Mesenchymal stem cell (in vitro differentiated cells and primary cell): ENCODE measurements around the gene SULT4A1.

Experiments used
- DNase-seq: peaks from one replicate; pipeline ENCODE4 v3.0.0-alpha.2; 2013
- H2AFZ ChIP-seq: one replicate; pipeline ENCODE4 v1.6.1; 2013; ENCODE audit warnings: low read depth, mild to moderate bottlenecking, control low read depth, inconsistent platforms, low read length, moderate library complexity
- H2AK5ac ChIP-seq: 2 replicates; pipeline ENCODE4 v1.6.1; 2013; ENCODE audit warnings: low read length, moderate library complexity, mild to moderate bottlenecking, inconsistent platforms; ENCODE audit not compliant: severe bottlenecking
- H2BK120ac ChIP-seq: one replicate; pipeline ENCODE4 v1.6.1; 2013; ENCODE audit warnings: low read depth, mild to moderate bottlenecking, inconsistent platforms, low read length, moderate library complexity
- H2BK12ac ChIP-seq, 2 experiments: one replicate each; pipeline ENCODE4 v1.6.1; 2013; ENCODE audit warnings: inconsistent platforms in 2 of 2, low read length in 2 of 2, mild to moderate bottlenecking in 2 of 2, moderate library complexity in 2 of 2, control low read depth in 1 of 2
- H2BK15ac ChIP-seq: one replicate; pipeline ENCODE4 v1.6.1; 2013; ENCODE audit warnings: mild to moderate bottlenecking, low read depth, inconsistent platforms; ENCODE audit not compliant: poor library complexity, severe bottlenecking
- H2BK5ac ChIP-seq: 2 replicates; pipeline ENCODE4 v1.6.1; 2013; ENCODE audit warnings: low read depth, mild to moderate bottlenecking, low read length, control low read depth, inconsistent platforms; ENCODE audit not compliant: poor library complexity, severe bottlenecking
- H3K14ac ChIP-seq, 2 experiments: one replicate each; pipeline ENCODE4 v1.6.1; 2013; ENCODE audit warnings: inconsistent platforms in 2 of 2, low read length in 2 of 2, control low read depth in 1 of 2, mild to moderate bottlenecking in 1 of 2, moderate library complexity in 1 of 2
- H3K18ac ChIP-seq, 2 experiments: one replicate each; pipeline ENCODE4 v1.6.1; 2013; ENCODE audit warnings: inconsistent platforms in 2 of 2, low read length in 2 of 2, control low read depth in 1 of 2, low read depth in 1 of 2, mild to moderate bottlenecking in 1 of 2
- H3K23ac ChIP-seq, 2 experiments: one replicate each; pipeline ENCODE4 v1.6.1; 2013; ENCODE audit warnings: inconsistent platforms in 2 of 2, low read length in 2 of 2, mild to moderate bottlenecking in 2 of 2, moderate library complexity in 2 of 2, control low read depth in 1 of 2
- H3K27ac ChIP-seq: 2 replicates; pipeline ENCODE4 v1.5.1; 2013; ENCODE audit warnings: mild to moderate bottlenecking, moderate library complexity, low read length, control low read depth, inconsistent platforms; ENCODE audit not compliant: poor library complexity, severe bottlenecking
- H3K27me3 ChIP-seq, 2 experiments: 2 replicates each; pipeline versions ENCODE4 v1.6.1 to v1.7.0; 2013; ENCODE audit warnings: low read length in 2 of 2, mild to moderate bottlenecking in 2 of 2, moderate library complexity in 2 of 2, control low read depth in 1 of 2, inconsistent platforms in 1 of 2; ENCODE audit not compliant: control insufficient read depth in 1 of 2, insufficient read depth in 1 of 2
- H3K36me3 ChIP-seq, 2 experiments: 2 replicates each; pipeline versions ENCODE4 v1.6.1 to v1.7.0; 2013; ENCODE audit warnings: low read length in 2 of 2, control low read depth in 1 of 2, inconsistent platforms in 1 of 2, low read depth in 1 of 2, mild to moderate bottlenecking in 1 of 2; ENCODE audit not compliant: insufficient read depth in 2 of 2, control insufficient read depth in 1 of 2
- H3K4ac ChIP-seq, 2 experiments: one replicate each; pipeline ENCODE4 v1.6.1; 2013; ENCODE audit warnings: inconsistent platforms in 2 of 2, low read length in 2 of 2, mild to moderate bottlenecking in 2 of 2, moderate library complexity in 2 of 2, control low read depth in 1 of 2, low read depth in 1 of 2
- H3K4me1 ChIP-seq: 2 replicates; pipeline ENCODE4 v1.6.1; 2013; ENCODE audit warnings: low read depth, low read length, control low read depth; ENCODE audit not compliant: control insufficient read depth, insufficient read depth
- H3K4me2 ChIP-seq: 2 replicates; pipeline ENCODE4 v1.6.1; 2013; ENCODE audit warnings: low read length, mild to moderate bottlenecking, inconsistent platforms; ENCODE audit not compliant: poor library complexity, severe bottlenecking
- H3K4me3 ChIP-seq, 2 experiments: 2 replicates each; pipeline versions ENCODE4 v1.5.1 to v1.7.0; 2013; ENCODE audit warnings: low read length in 2 of 2, mild to moderate bottlenecking in 2 of 2, control low read depth in 1 of 2, low read depth in 1 of 2; ENCODE audit not compliant: insufficient read depth in 1 of 2
- H3K79me1 ChIP-seq: replicated peaks from 2 replicates; pipeline ENCODE4 v1.6.1; 2013; ENCODE audit warnings: mild to moderate bottlenecking, control low read depth, low read length, inconsistent platforms; ENCODE audit not compliant: poor library complexity, severe bottlenecking
- H3K9ac ChIP-seq: 2 replicates; pipeline ENCODE4 v1.7.0; 2013; ENCODE audit warnings: mild to moderate bottlenecking, low read length, moderate library complexity
- H3K9me3 ChIP-seq: 2 replicates; pipeline ENCODE4 v1.7.0; 2013; ENCODE audit warnings: mild to moderate bottlenecking, low read length; ENCODE audit not compliant: control insufficient read depth
- H4K8ac ChIP-seq: one replicate; pipeline ENCODE4 v1.6.1; 2013; ENCODE audit warnings: inconsistent platforms, mild to moderate bottlenecking, low read length, moderate library complexity
- H4K91ac ChIP-seq: one replicate; pipeline ENCODE4 v1.6.1; 2013; ENCODE audit warnings: mild to moderate bottlenecking, low read length, inconsistent platforms
- WGBS: methylation state at CpG from one replicate; pipeline ENCODE4 v1.1.7; 2013; ENCODE audit warnings: mixed read lengths; 5-methylcytosine and 5-hydroxymethylcytosine counted together

Gene SULT4A1

GRCh38 chr22:43889860-43890253 is 27.5 kb upstream of the SULT4A1 start:
- Histone ChIP-seq H2BK5ac (no peak overlapping the region), H2AFZ (no peak overlapping the region), H3K4ac (no peak overlapping the region), H3K9me3 (no peaks in the 10 kb centered on the region), H3K27me3 (peaks cover 78% of the 10 kb centered on the region in 2 experiments), H4K8ac (no peak overlapping the region), H2BK12ac (no peak overlapping the region), H3K18ac (no peak overlapping the region), H3K36me3 (no peaks in the 10 kb centered on the region), H3K14ac (no peak overlapping the region), H3K4me3 (no peak overlapping the region), H4K91ac (no peak overlapping the region), H2AK5ac (no peak overlapping the region), H3K23ac (no peak overlapping the region), H3K27ac (no peak overlapping the region), H3K4me1 (peaks cover 15% of the 10 kb centered on the region), H2BK120ac (no peak overlapping the region), H3K79me1 (no peaks in the 10 kb centered on the region), H3K4me2 (no peak overlapping the region), H3K9ac (no peak overlapping the region), H2BK15ac (no peak overlapping the region)
- WGBS, result 72% methylated on average over 4 of the region's 4 CpGs
- DNase-seq, result no peak

- Histone ChIP-seq H3K36me3 (no peaks in the 10 kb centered on the region), H3K4me2 (no peak overlapping the region), H2BK5ac (no peak overlapping the region), H3K14ac (no peak overlapping the region), H3K9ac (no peak overlapping the region), H3K9me3 (no peaks in the 10 kb centered on the region), H3K4me1 (peaks cover 15% of the 10 kb centered on the region), H3K27me3 (peaks cover 78% of the 10 kb centered on the region in 2 experiments), H2BK120ac (no peak overlapping the region), H3K18ac (no peak overlapping the region), H3K4me3 (no peak overlapping the region), H4K8ac (no peak overlapping the region), H3K79me1 (no peaks in the 10 kb centered on the region), H2BK12ac (no peak overlapping the region), H4K91ac (no peak overlapping the region), H2BK15ac (no peak overlapping the region), H2AFZ (no peak overlapping the region), H3K23ac (no peak overlapping the region), H3K27ac (no peak overlapping the region), H3K4ac (no peak overlapping the region), H2AK5ac (no peak overlapping the region)
- 79% methylated on average over 15 of the region's 16 CpGs for WGBS
- DNase-seq, result no peak
Observed at GRCh38 chr22:43889201-43889859, 27.0 kb upstream of the SULT4A1 start.

- no peak overlapping the region for H2AK5ac ChIP-seq
- no peak overlapping the region for H4K8ac ChIP-seq
- no peak overlapping the region for H3K14ac ChIP-seq
- H3K9ac ChIP-seq, result no peak overlapping the region
- no peaks in the 10 kb centered on the region for H3K9me3 ChIP-seq
- peaks cover 74 to 77% of the 10 kb centered on the region in 2 experiments for H3K27me3 ChIP-seq
- H2AFZ ChIP-seq, result no peak overlapping the region
- 82% methylated on average over 4 of the region's 4 CpGs for WGBS
- no peak overlapping the region for H2BK120ac ChIP-seq
- no peaks in the 10 kb centered on the region for H3K36me3 ChIP-seq
- H2BK12ac ChIP-seq, result no peak overlapping the region
- H3K79me1 ChIP-seq, result no peaks in the 10 kb centered on the region
- H2BK5ac ChIP-seq, result no peak overlapping the region
- H3K4me1 ChIP-seq, result peaks cover 15% of the 10 kb centered on the region
- H4K91ac ChIP-seq, result no peak overlapping the region
- H3K18ac ChIP-seq, result no peak overlapping the region
- no peak for DNase-seq
- H3K23ac ChIP-seq, result no peak overlapping the region
- no peak overlapping the region for H3K4ac ChIP-seq
- no peak overlapping the region for H2BK15ac ChIP-seq
- H3K4me2 ChIP-seq, result no peak overlapping the region
- no peak overlapping the region for H3K27ac ChIP-seq
- no peak overlapping the region for H3K4me3 ChIP-seq
Observed at GRCh38 chr22:43888740-43889139, 26.4 kb upstream of the SULT4A1 start.

GRCh38 chr22:43887391-43887790 is 25.1 kb upstream of the SULT4A1 start:
- Histone ChIP-seq H3K9me3 (peaks cover 5% of the 10 kb centered on the region), H4K91ac (no peak overlapping the region), H3K23ac (no peak overlapping the region), H2BK15ac (no peak overlapping the region), H2AFZ (no peak overlapping the region), H3K4me1 (peaks cover 15% of the 10 kb centered on the region), H3K4me3 (no peak overlapping the region), H2AK5ac (no peak overlapping the region), H3K27me3 (peaks cover 61 to 65% of the 10 kb centered on the region in 2 experiments), H3K14ac (no peak overlapping the region), H2BK120ac (no peak overlapping the region), H3K36me3 (no peaks in the 10 kb centered on the region), H3K18ac (no peak overlapping the region), H3K4ac (no peak overlapping the region), H2BK12ac (no peak overlapping the region), H2BK5ac (no peak overlapping the region), H4K8ac (no peak overlapping the region), H3K4me2 (no peak overlapping the region), H3K27ac (no peak overlapping the region), H3K79me1 (no peaks in the 10 kb centered on the region), H3K9ac (no peak overlapping the region)
- DNase-seq, result no peak
- 73% methylated on average over 4 of the region's 4 CpGs for WGBS
